Measurements from ENCODE around the gene RPL35A.
"Not testable (repeated sequence)": the region's sequence is repeated elsewhere in the genome, so short reads cannot be mapped to it uniquely, and the experiment has no call there.

The RPL35A gene

GRCh38 chr3:197950677-197951061 lies 679 bp downstream of the RPL35A start:
- peak overlapping the region; percentile 89 for H3K4me3 ChIP-seq (ENCODE audit: low read length)
- no peak for DNase-seq (ENCODE audit: low read depth, low spot score)

DNA sequence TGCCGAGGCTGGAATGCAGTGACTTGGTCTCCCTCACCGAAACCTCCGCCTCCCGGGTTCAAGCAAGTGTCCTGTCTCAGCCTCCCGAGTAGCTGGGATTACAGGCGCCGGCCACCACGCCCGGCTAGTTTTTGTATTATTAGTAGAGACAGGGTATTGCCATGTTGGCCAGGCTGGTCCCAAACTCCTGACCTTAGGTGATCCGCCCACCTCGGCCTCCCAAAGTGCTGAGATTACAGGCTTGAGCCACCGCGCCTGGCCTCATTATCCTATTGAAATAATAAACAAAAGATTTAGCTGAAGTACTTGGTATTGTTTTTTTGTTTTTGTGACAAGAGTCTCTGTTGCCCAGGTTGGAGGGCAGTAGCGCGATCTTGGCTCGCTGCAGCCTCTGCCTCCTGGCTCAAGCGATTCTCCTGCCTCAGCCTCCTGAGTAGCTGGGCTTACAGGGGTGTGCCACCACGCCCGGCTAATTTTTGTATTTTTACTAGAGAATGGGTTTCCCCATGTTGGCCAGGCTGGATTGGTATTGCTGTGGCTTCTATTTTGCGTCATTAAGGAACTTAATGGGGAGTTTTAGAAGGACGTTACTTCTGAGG lies 1.5 kb downstream of the RPL35A start:
- peak overlapping the region; percentile 89 for H3K4me3 ChIP-seq (ENCODE audit: low read length)
- DNase-seq (ENCODE audit: low read depth, low spot score), result no peak

- no peak overlapping the region for H3K4me3 ChIP-seq (ENCODE audit: low read length)
Measured at GRCh38 chr3:197952440-197952839, 2.5 kb downstream of the RPL35A start.

GRCh38 chr3:197953325-197953724 lies 3.3 kb downstream of the RPL35A start:
- no peak overlapping the region for H3K4me3 ChIP-seq (ENCODE audit: low read length)
- no peak for DNase-seq (ENCODE audit: low read depth, low spot score)

More at GRCh38 chr3:197952440-197952839, 2.5 kb downstream of the RPL35A start:
- DNase-seq (ENCODE audit: low read depth, low spot score), result no peak

GRCh38 chr3:197953881-197954280 lies 3.9 kb downstream of the RPL35A start:
- no peak for DNase-seq (ENCODE audit: low read depth, low spot score)
- no peak overlapping the region for H3K4me3 ChIP-seq (ENCODE audit: low read length)

GRCh38 chr3:197955892-197956477 lies 6.0 kb downstream of the RPL35A start:
- DNase-seq (ENCODE audit: low read depth, low spot score), result no peak
- no peak overlapping the region for H3K4me3 ChIP-seq (ENCODE audit: low read length)

GRCh38 chr3:197956626-197956988 lies 6.6 kb downstream of the RPL35A start:
- H3K4me3 ChIP-seq (ENCODE audit: low read length), result no peak overlapping the region
- no peak for DNase-seq (ENCODE audit: low read depth, low spot score)

DNA sequence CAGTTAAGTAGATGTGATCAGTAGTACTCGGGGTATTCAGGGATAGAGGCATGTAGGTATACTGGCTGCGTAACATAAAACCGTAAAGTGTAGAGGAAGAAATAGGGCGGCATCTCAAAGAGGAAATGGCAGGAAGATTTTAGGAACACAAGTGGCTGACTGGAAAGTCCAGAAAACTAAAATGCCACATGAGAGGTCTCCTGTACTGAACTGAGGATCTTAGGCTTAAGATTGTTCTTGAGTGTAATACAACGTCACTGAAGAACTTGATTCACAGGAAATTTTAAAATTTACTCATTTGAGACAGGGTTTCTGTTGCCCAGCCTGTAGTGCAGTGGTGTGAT lies 7.8 kb downstream of the RPL35A start:
- no peak overlapping the region for H3K4me3 ChIP-seq (ENCODE audit: low read length)

GRCh38 chr3:197958346-197958745 lies 8.4 kb downstream of the RPL35A start:
- DNase-seq (ENCODE audit: low read depth, low spot score), result no peak
- no peak overlapping the region for H3K4me3 ChIP-seq (ENCODE audit: low read length)

More for the DNA sequence above, 7.8 kb downstream of the RPL35A start:
- DNase-seq (ENCODE audit: low read depth, low spot score), result no peak

- peak overlapping the region; percentile 88 for H3K4me3 ChIP-seq (ENCODE audit: low read length)
- not testable (repeated sequence) for DNase-seq (ENCODE audit: low read depth, low spot score)
Measured at GRCh38 chr3:197958848-197959247, 8.9 kb downstream of the RPL35A start.

DNA sequence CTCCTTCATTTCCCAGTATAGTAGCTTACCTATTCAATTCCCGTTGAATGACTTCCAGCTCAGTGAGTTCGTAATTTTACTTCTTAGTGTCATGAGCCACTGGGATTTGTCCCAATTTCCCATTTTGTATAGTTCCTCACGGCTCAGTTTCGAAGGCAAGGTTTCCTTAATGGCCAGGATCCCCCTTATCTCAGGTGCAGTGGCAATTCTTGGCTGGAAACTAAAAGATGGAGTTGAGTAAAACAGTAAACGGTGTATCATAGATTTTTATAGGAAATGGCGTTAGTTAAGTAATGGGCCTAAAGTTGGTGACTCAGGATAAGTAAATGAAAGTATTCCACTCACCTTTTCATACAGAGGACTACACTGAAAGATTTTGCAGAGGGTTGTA lies 9.5 kb downstream of the RPL35A start:
- H3K4me3 ChIP-seq (ENCODE audit: low read length), result peak overlapping the region; percentile 88
- DNase-seq (ENCODE audit: low read depth, low spot score), result no peak

- DNase-seq (ENCODE audit: low read depth, low spot score), result peak; percentile 92
- H3K4me3 ChIP-seq (ENCODE audit: low read length), result peak within 1 kb of the TSS; percentile 88
Measured at GRCh38 chr3:197959891-197960693, 10.1 kb downstream of the RPL35A start, which contains the start of gene LMLN. LMLN (plus strand) TSS chr3:197960217; CDS start chr3:197960246, 29 bp downstream.

DNA sequence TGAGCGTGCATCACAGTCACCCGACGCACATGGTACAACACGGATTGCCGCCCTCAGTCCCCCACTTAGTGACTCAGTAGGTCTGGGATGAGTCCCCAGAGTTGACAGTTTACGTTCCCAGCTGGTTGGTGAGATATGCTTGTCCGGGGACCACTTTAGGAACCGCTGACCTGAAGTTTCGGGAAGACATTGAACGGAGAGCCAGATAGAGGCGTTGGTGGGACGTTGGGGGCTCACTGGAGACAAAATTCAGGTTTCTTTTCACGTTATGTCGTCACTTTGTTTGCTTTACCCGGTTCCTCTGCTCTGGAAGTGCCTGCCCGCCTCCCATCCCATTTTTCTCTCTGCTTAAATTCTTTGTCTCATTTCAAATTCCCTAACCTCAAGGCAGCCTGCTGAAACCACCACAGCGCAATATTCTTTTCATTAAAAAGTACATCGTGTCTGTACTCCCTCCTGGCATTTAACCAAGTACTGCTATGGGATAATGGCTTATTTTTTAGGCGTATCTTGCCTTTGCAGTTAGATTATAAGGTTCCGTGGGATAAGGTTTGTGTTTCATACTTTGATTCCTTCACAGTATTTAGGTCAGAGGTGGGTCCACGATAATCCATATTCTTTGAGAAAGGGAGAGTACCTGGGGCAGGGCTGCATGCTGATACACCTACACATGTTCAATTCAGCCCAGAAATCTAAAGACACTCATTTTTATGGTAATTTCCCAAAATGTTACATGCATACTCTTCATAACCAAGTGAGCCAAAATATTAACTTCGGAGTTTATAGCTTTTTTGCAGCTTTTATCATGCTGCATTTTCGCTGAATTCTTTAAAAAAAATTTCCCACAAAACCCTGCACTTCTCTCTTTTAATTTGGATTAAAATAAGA lies 10.9 kb downstream of the RPL35A start:
- H3K4me3 ChIP-seq (ENCODE audit: low read length), result peak overlapping the region; percentile 88
- DNase-seq (ENCODE audit: low read depth, low spot score), result no peak

- H3K4me3 ChIP-seq (ENCODE audit: low read length), result peak overlapping the region; percentile 88
- DNase-seq (ENCODE audit: low read depth, low spot score), result no peak
Measured at GRCh38 chr3:197961582-197961945, 11.6 kb downstream of the RPL35A start.

DNA sequence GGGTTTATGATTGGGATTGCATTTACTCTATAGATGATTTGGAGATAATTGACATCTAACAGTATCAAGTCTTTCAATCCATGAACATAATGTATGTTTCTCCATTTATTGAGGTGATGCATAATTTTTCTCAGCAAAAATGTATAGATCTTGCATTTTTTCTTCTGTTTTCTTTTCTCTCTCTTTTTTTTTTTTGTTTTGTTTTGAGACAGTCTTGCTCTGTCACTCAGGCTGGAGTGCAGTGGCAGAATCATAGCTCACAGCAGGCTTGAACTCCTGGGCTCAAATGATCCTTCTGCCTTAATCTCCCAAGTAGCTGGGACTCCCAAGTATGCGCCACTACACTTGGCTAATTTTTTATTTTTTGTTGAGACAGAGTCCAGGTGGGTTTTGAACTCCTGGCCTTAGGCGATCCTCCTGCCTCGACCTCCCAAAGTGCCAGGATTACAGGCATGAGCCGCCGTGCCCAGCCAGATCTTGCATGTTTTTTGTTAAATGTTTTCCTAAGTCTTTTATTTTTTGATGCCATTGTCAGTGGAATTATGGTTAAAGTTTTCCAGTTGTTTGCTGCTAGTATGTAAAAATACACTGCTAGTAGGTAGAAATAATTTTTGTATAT lies 13.1 kb downstream of the RPL35A start:
- no peak for DNase-seq (ENCODE audit: low read depth, low spot score)
- H3K4me3 ChIP-seq (ENCODE audit: low read length), result no peak overlapping the region

GRCh38 chr3:197967337-197967989 lies 17.5 kb downstream of the RPL35A start:
- DNase-seq (ENCODE audit: low read depth, low spot score); H3K4me3 ChIP-seq (ENCODE audit: low read length): not testable (repeated sequence)

GRCh38 chr3:197970588-197970987 lies 20.6 kb downstream of the RPL35A start:
- DNase-seq (ENCODE audit: low read depth, low spot score), result no peak
- H3K4me3 ChIP-seq (ENCODE audit: low read length), result no peak overlapping the region

DNA sequence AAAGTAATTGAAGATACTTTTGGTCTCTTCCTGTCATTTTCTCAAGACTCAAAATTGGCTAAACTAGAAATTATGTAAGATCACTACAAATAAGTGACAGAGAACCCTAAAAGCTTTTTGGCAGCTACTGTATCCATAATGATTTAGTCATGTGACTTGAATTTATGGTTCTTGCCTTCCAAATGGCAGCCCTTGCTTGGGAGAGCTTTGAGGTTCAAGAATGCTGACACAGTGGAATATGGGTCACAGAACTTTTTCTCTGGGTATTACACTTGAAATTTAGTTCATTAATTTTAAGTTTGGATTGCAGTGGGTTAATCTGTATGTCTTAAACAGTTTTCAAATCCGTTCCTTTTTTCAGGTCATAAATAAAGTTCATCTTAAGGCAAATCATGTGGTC lies 24.0 kb downstream of the RPL35A start:
- no peak for DNase-seq (ENCODE audit: low read depth, low spot score)
- H3K4me3 ChIP-seq (ENCODE audit: low read length), result no peak overlapping the region

DNA sequence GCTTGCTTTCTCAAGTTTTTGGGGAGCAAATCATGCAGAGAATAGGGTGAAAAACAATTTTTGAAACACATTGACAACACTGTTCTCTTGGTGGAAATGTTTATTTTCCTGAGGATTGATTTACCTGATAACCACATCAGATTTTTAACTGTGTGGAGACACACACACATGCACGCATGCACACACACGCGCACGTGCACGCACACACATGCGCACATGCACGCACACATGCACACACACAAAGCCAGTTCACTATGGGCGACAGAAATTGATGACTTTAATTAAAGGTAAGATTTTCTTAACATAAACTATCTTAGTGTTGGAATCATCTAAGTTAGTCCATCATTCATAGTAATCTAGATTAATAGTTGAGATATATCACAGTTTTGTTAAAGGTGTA lies 25.3 kb downstream of the RPL35A start:
- no peak for DNase-seq (ENCODE audit: low read depth, low spot score)
- H3K4me3 ChIP-seq (ENCODE audit: low read length), result no peak overlapping the region

Data from Jurkat, Clone E6-1 (cell line).